Thymus (tissue), 11 donors: ENCODE data around the gene SLC6A8. TPM values are rescaled to one million over a fixed set of nuclear protein-coding genes. Genes with fewer than 3 reads are reported as not detected.
"Not testable (repeated sequence)": the region's sequence is repeated elsewhere in the genome, so short reads cannot be mapped to it uniquely, and the experiment has no call there.

Experiments used
- DNase-seq, 9 donors: peaks; one replicate each; pipeline ENCODE4 v3.0.0-alpha.2; 2013; ENCODE audit warnings: low spot score in 9 of 9, low read depth in 6 of 9, missing footprints in 1 of 9
- H3K27ac ChIP-seq, 2 donors: one replicate each; pipeline ENCODE4 v1.5.1; 2013; ENCODE audit warnings: control low read depth in 1 of 2, low read depth in 1 of 2, low read length in 1 of 2, mild to moderate bottlenecking in 1 of 2, moderate library complexity in 1 of 2
- H3K27me3 ChIP-seq, 2 donors: one replicate each; pipeline ENCODE4 v1.5.1; 2013; ENCODE audit warnings: low read length in 1 of 2; ENCODE audit not compliant: control insufficient read depth in 2 of 2, insufficient read depth in 1 of 2
- H3K36me3 ChIP-seq, 2 donors: one replicate each; pipeline ENCODE4 v1.5.1; 2013; ENCODE audit warnings: low read length in 1 of 2, mild to moderate bottlenecking in 1 of 2, moderate library complexity in 1 of 2; ENCODE audit not compliant: control insufficient read depth in 2 of 2, insufficient read depth in 2 of 2
- H3K4me1 ChIP-seq, 2 donors: one replicate each; pipeline ENCODE4 v1.5.1; 2013; ENCODE audit warnings: low read length in 2 of 2; ENCODE audit not compliant: control insufficient read depth in 2 of 2, insufficient read depth in 2 of 2
- H3K4me3 ChIP-seq, 2 donors: one replicate each; pipeline ENCODE4 v1.5.1; 2013; ENCODE audit warnings: low read length in 2 of 2, control low read depth in 1 of 2, mild to moderate bottlenecking in 1 of 2
- H3K9me3 ChIP-seq, 2 donors: one replicate each; pipeline ENCODE4 v1.5.1; 2013; ENCODE audit warnings: low read length in 1 of 2, mild to moderate bottlenecking in 1 of 2; ENCODE audit not compliant: control insufficient read depth in 2 of 2, insufficient read depth in 1 of 2
- WGBS: extraction: QIAGEN DNeasy Blood & Tissue Kit; methylation state at CpG from one replicate; pipeline ENCODE4 v1.1.7; 2013; 5-methylcytosine and 5-hydroxymethylcytosine counted together
- polyA plus RNA-seq: library from polyadenylated mRNA; stranded (reverse); fragments of 200-250 nt; gene quantifications from one replicate; pipeline ENCODE4 v1.2.3, GENCODE V29; 2013
- total RNA-seq: library from RNA; stranded (reverse); fragments of 120-200 nt; gene quantifications from one replicate; pipeline ENCODE4 v1.2.4, GENCODE V29; 2013
- donor health status: healthy.

SLC6A8 gene
- total and polyA plus RNA-seq, 2 donors: 5.5 to 18.2 TPM

DNA sequence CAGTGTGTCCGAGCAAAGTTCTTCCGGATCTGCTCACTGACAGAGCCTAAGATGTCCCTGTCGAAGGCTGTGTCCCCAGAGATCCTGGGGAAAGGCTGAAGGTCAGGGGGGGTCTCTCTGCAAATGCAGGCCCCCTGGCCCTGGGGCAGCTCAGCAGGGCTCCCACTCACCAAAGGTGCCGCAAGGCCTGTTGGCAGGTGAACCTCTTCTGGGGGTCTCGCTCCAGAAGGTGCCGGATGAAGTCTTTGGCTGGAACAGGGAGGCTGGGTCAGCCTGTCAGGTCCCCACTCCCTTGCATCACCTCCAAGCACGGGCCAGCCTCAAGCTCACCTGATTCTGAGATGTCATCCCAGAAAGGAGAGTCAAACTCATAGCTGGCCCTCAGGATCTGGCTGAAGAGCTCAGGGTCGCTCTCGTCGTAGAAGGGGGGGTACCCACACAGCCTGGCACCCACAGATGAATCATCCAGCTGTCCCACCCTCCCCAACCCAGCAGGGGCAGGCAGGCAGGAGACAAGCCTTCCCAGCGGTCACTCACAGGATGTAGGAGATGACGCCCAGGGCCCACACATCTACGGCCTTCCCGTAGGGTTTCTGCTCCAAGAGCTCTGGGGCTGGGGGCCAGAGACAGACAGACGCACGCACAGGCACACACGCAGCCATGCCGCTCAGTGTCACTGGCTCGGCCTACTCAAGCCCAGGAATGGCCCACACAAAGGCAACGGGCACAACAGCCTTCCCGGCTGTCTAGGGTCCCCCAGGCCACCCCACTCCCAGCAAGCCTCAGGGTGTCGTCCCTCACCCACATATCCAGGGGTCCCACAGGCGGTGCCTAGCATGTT lies 16.8 kb upstream of the SLC6A8 start:
- Histone ChIP-seq H3K9me3 (no peaks in the 10 kb centered on the region), H3K4me1 (no peaks in the 10 kb centered on the region), H3K4me3 (no peak overlapping the region), H3K27ac (no peak overlapping the region), H3K27me3 (peaks cover 19 to 55% of the 10 kb centered on the region in 2 donors), H3K36me3 (no peaks in the 10 kb centered on the region)
- no peak for DNase-seq
- WGBS: 97% methylated on average over 23 of the region's 23 CpGs

DNA sequence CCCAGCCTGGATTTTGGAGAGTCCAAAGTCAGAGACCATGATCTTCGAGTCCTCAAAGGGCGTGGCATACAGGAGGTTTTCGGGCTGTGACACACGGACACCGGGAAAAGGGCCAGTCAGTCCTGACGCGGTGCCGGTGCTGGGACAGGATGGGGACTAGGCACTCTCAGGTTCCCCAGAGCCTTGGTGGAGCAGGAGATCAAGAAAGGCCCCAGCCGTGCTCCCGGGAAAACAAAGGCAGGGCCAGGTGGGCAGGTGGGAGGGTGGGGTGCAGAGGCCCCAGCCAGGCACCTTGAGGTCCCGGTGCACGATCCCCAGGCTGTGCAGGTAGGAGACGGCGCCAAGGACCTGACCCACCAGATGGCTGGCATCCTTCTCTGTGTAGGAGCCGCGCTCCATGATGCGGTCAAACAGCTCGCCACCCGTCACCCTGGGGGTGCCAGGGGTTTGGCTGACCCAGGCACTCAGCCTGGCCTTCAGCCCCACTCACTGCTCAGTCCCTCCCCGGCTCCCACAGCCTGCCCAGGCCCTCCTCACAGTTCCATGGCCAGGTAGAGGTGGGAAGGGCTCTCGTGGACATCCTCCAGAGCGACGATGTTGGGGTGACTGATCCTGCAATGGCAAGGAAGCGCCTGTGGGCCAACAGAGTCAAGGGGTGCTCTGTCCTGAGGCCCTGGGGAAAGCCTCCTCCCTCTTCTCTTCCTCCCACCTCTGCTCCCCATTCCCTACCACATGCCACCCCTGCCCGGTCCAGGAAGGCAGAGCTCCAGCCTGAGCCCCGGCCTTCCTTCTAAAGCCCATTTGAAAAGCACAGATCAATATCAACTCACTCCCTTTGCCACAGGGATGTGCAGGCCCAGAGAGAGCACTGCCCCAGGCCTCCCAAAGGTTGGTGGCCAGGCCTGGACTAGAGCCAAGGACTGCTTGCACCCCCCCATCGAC lies 15.9 kb upstream of the SLC6A8 start:
- Histone ChIP-seq H3K4me1 (no peaks in the 10 kb centered on the region), H3K9me3 (no peaks in the 10 kb centered on the region), H3K36me3 (no peaks in the 10 kb centered on the region), H3K27me3 (peaks cover 19 to 52% of the 10 kb centered on the region in 2 donors), H3K27ac (no peak overlapping the region), H3K4me3 (no peak overlapping the region)
- whole genome bisulfite sequencing: 95% methylated on average over 27 of the region's 27 CpGs
- no peak for DNase-seq

DNA sequence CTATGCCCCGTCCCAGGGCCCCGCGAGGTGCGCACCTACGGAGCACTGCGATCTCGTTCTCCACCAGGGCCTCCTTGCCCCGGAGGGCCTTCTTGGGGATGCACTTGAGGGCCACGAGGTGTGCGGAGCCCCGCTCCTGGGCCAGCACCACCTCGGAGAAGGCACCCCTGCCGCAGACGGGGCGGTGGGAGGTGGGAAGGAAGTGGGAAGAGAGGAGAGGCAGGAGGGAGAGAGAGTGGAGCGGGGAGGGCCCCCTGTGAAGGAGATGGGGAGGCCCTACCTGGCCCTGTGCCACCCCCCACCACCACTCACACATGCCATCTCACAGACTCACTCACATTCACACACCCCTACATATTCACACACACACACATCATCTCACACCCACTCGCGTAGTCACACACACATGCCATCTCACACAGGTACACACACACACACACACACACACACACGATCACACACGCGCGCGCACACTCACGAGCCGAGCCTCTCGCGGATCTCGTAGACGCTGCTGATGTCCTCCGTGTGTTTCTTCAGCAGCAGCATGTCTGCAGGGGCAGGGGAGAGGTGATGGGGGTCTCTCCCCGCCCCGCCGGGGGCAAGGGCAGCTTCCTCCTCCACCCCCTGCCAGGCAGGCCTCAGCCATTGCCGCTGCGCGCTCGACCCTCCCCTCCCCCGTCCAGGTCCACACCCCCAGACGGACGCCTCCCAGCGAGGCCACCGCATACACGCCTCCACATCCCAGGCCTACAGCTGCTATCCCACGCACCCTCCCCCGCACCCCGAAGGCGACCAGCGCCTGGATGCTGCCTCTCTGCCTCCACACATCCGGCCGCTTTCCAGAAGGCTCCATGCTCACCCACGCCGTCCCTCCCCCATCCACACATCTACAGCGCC lies 14.9 kb upstream of the SLC6A8 start:
- WGBS: 51% methylated on average over 50 of the region's 53 CpGs
- no peak for DNase-seq
- Histone ChIP-seq H3K27ac (no peak overlapping the region), H3K27me3 (peaks cover 19 to 48% of the 10 kb centered on the region in 2 donors), H3K4me3 (no peak overlapping the region), H3K9me3 (no peaks in the 10 kb centered on the region), H3K36me3 (no peaks in the 10 kb centered on the region), H3K4me1 (no peaks in the 10 kb centered on the region)

- Histone ChIP-seq H3K9me3 (no peaks in the 10 kb centered on the region), H3K36me3 (no peaks in the 10 kb centered on the region), H3K27me3 (peaks cover 19 to 51% of the 10 kb centered on the region in 2 donors), H3K27ac (no peak within 1 kb of the TSS), H3K4me1 (no peaks in the 10 kb centered on the region), H3K4me3 (no peak within 1 kb of the TSS)
- no peak for DNase-seq
- WGBS: 9% methylated on average over 88 of the region's 98 CpGs
Measured at GRCh38 chrX:153673428-153674218, 14.1 kb upstream of the SLC6A8 start, which contains the start of gene PNCK. PNCK (minus strand) TSS chrX:153673813; CDS start chrX:153673076, 737 bp downstream.

GRCh38 chrX:153674219-153674851 lies 13.4 kb upstream of the SLC6A8 start:
- WGBS: 81% methylated on average over 27 of the region's 27 CpGs
- H3K4me1 ChIP-seq: no peaks in the 10 kb centered on the region

GRCh38 chrX:153681175-153681574 lies 6.6 kb upstream of the SLC6A8 start:
- 82% methylated on average over 12 of the region's 12 CpGs for WGBS

More at GRCh38 chrX:153674219-153674851, 13.4 kb upstream of the SLC6A8 start:
- Histone ChIP-seq H3K27ac (no peak overlapping the region), H3K9me3 (no peaks in the 10 kb centered on the region), H3K36me3 (no peaks in the 10 kb centered on the region), H3K27me3 (peaks cover 19 to 53% of the 10 kb centered on the region in 2 donors), H3K4me3 (no peak overlapping the region)
- no peak for DNase-seq

GRCh38 chrX:153683486-153683885 lies 4.2 kb upstream of the SLC6A8 start:
- peaks cover 13 to 55% of the 10 kb centered on the region in 2 donors for H3K27me3 ChIP-seq
- not testable (repeated sequence) for DNase-seq, H3K27ac ChIP-seq, H3K4me1 ChIP-seq, H3K9me3 ChIP-seq, H3K36me3 ChIP-seq, H3K4me3 ChIP-seq
- 98% methylated on average over 8 of the region's 8 CpGs for WGBS

More at GRCh38 chrX:153681175-153681574, 6.6 kb upstream of the SLC6A8 start:
- Histone ChIP-seq H3K4me1 (no peaks in the 10 kb centered on the region), H3K9me3 (peaks cover 0 to 2% of the 10 kb centered on the region in 2 donors), H3K36me3 (no peaks in the 10 kb centered on the region), H3K4me3 (no peak overlapping the region), H3K27me3 (peaks cover 7 to 48% of the 10 kb centered on the region in 2 donors), H3K27ac (no peak overlapping the region)
- DNase-seq: no peak
